Activated T-cell treated with anti-CD3 and anti-CD28 coated beads, Interleukin-2, amount 50 U/mL, for 4 hours (primary cell): ENCODE measurements around the gene ABCA1. TPM values are rescaled to one million over a fixed set of nuclear protein-coding genes. Genes with fewer than 3 reads are reported as not detected.
"Not testable (repeated sequence)": the region's sequence is repeated elsewhere in the genome, so short reads cannot be mapped to it uniquely, and the experiment has no call there.

Experiments used
- ATAC-seq, 2 donors: fragments of 200-7000 bp; cut with Tn5 transposase; one replicate each; pipeline ENCODE4 v1.10.0; 2021
- DNase-seq: peaks from one replicate; pipeline ENCODE4 v3.0.0-alpha.2; 2020
- H3K27me3 Mint-ChIP-seq: one replicate; pipeline ENCODE4 v1.8.0; 2021; ENCODE audit warnings: low read depth, mixed read lengths
- H3K36me3 Mint-ChIP-seq: one replicate; pipeline ENCODE4 v1.8.0; 2022; ENCODE audit warnings: mixed read lengths; ENCODE audit not compliant: insufficient read depth
- H3K4me1 Mint-ChIP-seq: one replicate; pipeline ENCODE4 v1.8.0; 2021; ENCODE audit warnings: low read depth, mixed read lengths
- H3K4me3 Mint-ChIP-seq: one replicate; pipeline ENCODE4 v1.8.0; 2021; ENCODE audit warnings: mild to moderate bottlenecking, moderate library complexity, mixed read lengths
- H3K9me3 Mint-ChIP-seq: one replicate; pipeline ENCODE4 v1.8.0; 2021; ENCODE audit warnings: mixed read lengths
- total RNA-seq, 3 donors: library from RNA; stranded (reverse); gene quantifications; one replicate each; pipeline ENCODE4 v1.2.1, GENCODE V29; 2021

ABCA1 gene
- total RNA-seq, 3 donors from 2014 or later, result 0.26 to 0.30 (median 0.30) TPM

GRCh38 chr9:104780796-104781395 lies 147.1 kb downstream of the ABCA1 start:
- DNase-seq (no peak), ATAC-seq (no peak)
- no peaks in the 10 kb centered on the region for H3K4me1 Mint-ChIP-seq
- peaks cover 6% of the 10 kb centered on the region for H3K36me3 Mint-ChIP-seq
- no peaks in the 10 kb centered on the region for H3K9me3 Mint-ChIP-seq
- H3K27me3 Mint-ChIP-seq, result no peaks in the 10 kb centered on the region
- H3K4me3 Mint-ChIP-seq, result no peak overlapping the region

- no peaks in the 10 kb centered on the region for H3K4me1 Mint-ChIP-seq
- H3K4me3 Mint-ChIP-seq, result no peak overlapping the region
- no peak for DNase-seq
- H3K27me3 Mint-ChIP-seq, result no peaks in the 10 kb centered on the region
- no peaks in the 10 kb centered on the region for H3K9me3 Mint-ChIP-seq
- H3K36me3 Mint-ChIP-seq, result peaks cover 1% of the 10 kb centered on the region
- no peak for ATAC-seq
Measured at GRCh38 chr9:104779946-104780535, 147.9 kb downstream of the ABCA1 start.

GRCh38 chr9:104779334-104779733 lies 148.6 kb downstream of the ABCA1 start:
- Mint-ChIP-seq H3K36me3 (no peaks in the 10 kb centered on the region), H3K9me3 (no peaks in the 10 kb centered on the region), H3K27me3 (no peaks in the 10 kb centered on the region), H3K4me1 (no peaks in the 10 kb centered on the region), H3K4me3 (no peak overlapping the region)
- no peak for ATAC-seq
- no peak for DNase-seq

GRCh38 chr9:104778802-104779201 lies 149.2 kb downstream of the ABCA1 start:
- Mint-ChIP-seq H3K9me3 (no peaks in the 10 kb centered on the region), H3K36me3 (no peaks in the 10 kb centered on the region), H3K4me1 (no peaks in the 10 kb centered on the region), H3K27me3 (no peaks in the 10 kb centered on the region), H3K4me3 (no peak overlapping the region)
- DNase-seq (no peak), ATAC-seq (no peak)

GRCh38 chr9:104776797-104777196 lies 151.2 kb downstream of the ABCA1 start:
- H3K36me3 Mint-ChIP-seq, result no peaks in the 10 kb centered on the region
- H3K9me3 Mint-ChIP-seq, result no peaks in the 10 kb centered on the region
- ATAC-seq, result no peak
- H3K4me1 Mint-ChIP-seq, result no peaks in the 10 kb centered on the region
- no peaks in the 10 kb centered on the region for H3K27me3 Mint-ChIP-seq
- no peak overlapping the region for H3K4me3 Mint-ChIP-seq
- no peak for DNase-seq

- Mint-ChIP-seq H3K9me3 (no peaks in the 10 kb centered on the region), H3K27me3 (no peaks in the 10 kb centered on the region), H3K4me3 (no peak overlapping the region), H3K4me1 (no peaks in the 10 kb centered on the region), H3K36me3 (no peaks in the 10 kb centered on the region)
- ATAC-seq (no peak), DNase-seq (no peak)
Measured at GRCh38 chr9:104775976-104776375, 152.0 kb downstream of the ABCA1 start.

GRCh38 chr9:104775574-104775936 lies 152.4 kb downstream of the ABCA1 start:
- no peaks in the 10 kb centered on the region for H3K27me3 Mint-ChIP-seq
- H3K4me1 Mint-ChIP-seq, result no peaks in the 10 kb centered on the region
- H3K9me3 Mint-ChIP-seq, result no peaks in the 10 kb centered on the region
- DNase-seq (no peak), ATAC-seq (no peak)
- no peaks in the 10 kb centered on the region for H3K36me3 Mint-ChIP-seq
- H3K4me3 Mint-ChIP-seq, result no peak overlapping the region

- no peaks in the 10 kb centered on the region for H3K36me3 Mint-ChIP-seq
- DNase-seq, result no peak
- H3K9me3 Mint-ChIP-seq, result no peaks in the 10 kb centered on the region
- H3K4me1 Mint-ChIP-seq, result no peaks in the 10 kb centered on the region
- H3K27me3 Mint-ChIP-seq, result no peaks in the 10 kb centered on the region
- H3K4me3 Mint-ChIP-seq, result no peak overlapping the region
- ATAC-seq, result no peak
Measured at GRCh38 chr9:104774831-104775573, 153.0 kb downstream of the ABCA1 start.

- Mint-ChIP-seq H3K9me3 (no peaks in the 10 kb centered on the region), H3K27me3 (no peaks in the 10 kb centered on the region), H3K4me3 (no peak overlapping the region), H3K4me1 (no peaks in the 10 kb centered on the region), H3K36me3 (no peaks in the 10 kb centered on the region)
- DNase-seq (no peak), ATAC-seq (no peak)
Measured at GRCh38 chr9:104774132-104774531, 153.8 kb downstream of the ABCA1 start.

- Mint-ChIP-seq H3K27me3 (no peaks in the 10 kb centered on the region), H3K9me3 (no peaks in the 10 kb centered on the region), H3K4me1 (no peaks in the 10 kb centered on the region), H3K36me3 (no peaks in the 10 kb centered on the region), H3K4me3 (no peak overlapping the region)
- no peak for ATAC-seq
- DNase-seq, result no peak
Measured at GRCh38 chr9:104772714-104773510, 155.0 kb downstream of the ABCA1 start.

GRCh38 chr9:104769655-104770054 lies 158.3 kb downstream of the ABCA1 start:
- no peak overlapping the region for H3K4me3 Mint-ChIP-seq
- no peaks in the 10 kb centered on the region for H3K9me3 Mint-ChIP-seq
- no peak for ATAC-seq
- H3K27me3 Mint-ChIP-seq, result peaks cover 1% of the 10 kb centered on the region
- H3K36me3 Mint-ChIP-seq, result no peaks in the 10 kb centered on the region
- H3K4me1 Mint-ChIP-seq, result no peaks in the 10 kb centered on the region
- DNase-seq, result no peak

- not testable (repeated sequence) for H3K27me3 Mint-ChIP-seq, H3K4me1 Mint-ChIP-seq, DNase-seq, ATAC-seq, H3K36me3 Mint-ChIP-seq, H3K4me3 Mint-ChIP-seq, H3K9me3 Mint-ChIP-seq
Measured at GRCh38 chr9:104769029-104769428, 158.9 kb downstream of the ABCA1 start.

- H3K4me3 Mint-ChIP-seq, result no peak overlapping the region
- DNase-seq (no peak), ATAC-seq (no peak)
- no peaks in the 10 kb centered on the region for H3K36me3 Mint-ChIP-seq
- no peaks in the 10 kb centered on the region for H3K9me3 Mint-ChIP-seq
- no peaks in the 10 kb centered on the region for H3K4me1 Mint-ChIP-seq
- peaks cover 1% of the 10 kb centered on the region for H3K27me3 Mint-ChIP-seq
Measured at GRCh38 chr9:104767507-104767906, 160.4 kb downstream of the ABCA1 start.

- Mint-ChIP-seq H3K36me3 (no peaks in the 10 kb centered on the region), H3K27me3 (peaks cover 1% of the 10 kb centered on the region), H3K9me3 (no peaks in the 10 kb centered on the region), H3K4me1 (no peaks in the 10 kb centered on the region), H3K4me3 (no peak overlapping the region)
- no peak for DNase-seq
- ATAC-seq, result no peak
Measured at GRCh38 chr9:104766025-104766424, 161.9 kb downstream of the ABCA1 start.
